Body of pancreas (tissue), 4 donors: ENCODE data around the gene GPRIN3. TPM values are rescaled to one million over a fixed set of nuclear protein-coding genes. Genes with fewer than 3 reads are reported as not detected.

Experiments used
- ATAC-seq: fragments of 150-250 bp; one replicate; pipeline ENCODE4 v1.9.1; 2016
- DNase-seq, 4 donors: peaks; one replicate each; pipeline ENCODE4 v3.0.0-alpha.2; 2019
- H3K27ac ChIP-seq, 4 donors: fragments of 200-600 bp; sonication (generic); 1 replicate in 3 of 4; 2 replicates in 1 of 4; pipeline versions ENCODE4 v1.5.1 to v1.6.1; 2016 to 2019; ENCODE audit warnings: mild to moderate bottlenecking in 1 of 4, mixed read lengths in 1 of 4, moderate library complexity in 1 of 4
- H3K27me3 ChIP-seq, 2 donors: fragments of 200-600 bp; sonication (generic); one replicate each; pipeline ENCODE4 v1.6.0; 2016; ENCODE audit warnings: mild to moderate bottlenecking in 1 of 2
- H3K36me3 ChIP-seq, 2 donors: fragments of 200-600 bp; sonication (generic); replicated peaks in 1 of 2; 2 replicates each; pipeline ENCODE4 v1.5.1; 2016; ENCODE audit warnings: low read depth in 2 of 2; ENCODE audit not compliant: insufficient read depth in 1 of 2
- H3K4me1 ChIP-seq: fragments of 200-600 bp; sonication (generic); one replicate; pipeline ENCODE4 v1.6.0; 2016
- H3K4me3 ChIP-seq, 2 donors: fragments of 200-600 bp; sonication (generic); 1 replicate in 1 of 2; 2 replicates in 1 of 2; pipeline ENCODE4 v1.5.1; 2016 to 2019
- H3K9me3 ChIP-seq, 3 donors: fragments of 200-600 bp; sonication (generic); 1 replicate in 2 of 3; 2 replicates in 1 of 3; pipeline ENCODE4 v1.5.1; 2016
- CTCF ChIP-seq, 7 experiments: fragments of 450-650 bp in 4 of 7; fragments of 200-600 bp in 3 of 7; sonication (generic) in 3 of 7; IDR thresholded peaks; one replicate each; pipeline ENCODE4 v1.5.1; 2016 to 2019; ENCODE audit warnings: antibody characterized with exemption in 7 of 7
- POLR2A ChIP-seq, 3 donors: fragments of 450-650 bp; IDR thresholded peaks; one replicate each; pipeline ENCODE4 v1.6.1; 2016; ENCODE audit warnings: antibody characterized with exemption in 3 of 3, mild to moderate bottlenecking in 2 of 3
- WGBS, 2 donors: methylation state at CpG; one replicate each; pipeline ENCODE4 v1.1.5; 2017; 5-methylcytosine and 5-hydroxymethylcytosine counted together
- intact Hi-C: fragments of 100-400 bp; cut with DNase I; formaldehyde crosslinking; loops from one replicate; pipeline ENCODE4 v1.15.1; 2023
- total RNA-seq, 2 donors: library from RNA; depleted of rRNA; stranded (reverse); fragments of >200 nt; gene quantifications; one replicate each; pipeline ENCODE4 v1.1.0, GENCODE V29; 2016

GPRIN3 gene
- total RNA-seq, 2 donors from 2014 or later, result 5.3 to 9.3 TPM

GRCh38 chr4:89222170-89222569 lies 85.4 kb downstream of the GPRIN3 start:
- Histone ChIP-seq H3K27me3 (no peaks in the 10 kb centered on the region), H3K9me3 (no peaks in the 10 kb centered on the region), H3K36me3 (no peaks in the 10 kb centered on the region), H3K27ac (no peak overlapping the region), H3K4me1 (peaks cover 14% of the 10 kb centered on the region), H3K4me3 (no peak overlapping the region)
- 49 to 54% methylated on average over 2 of the region's 2 CpGs for WGBS, 2 donors
- DNase-seq (no peak), ATAC-seq (no peak)
- intact Hi-C loops, result no loop called here
- TF ChIP-seq POLR2A (IDR thresholded peaks at IDR 0.05), result no peak
- no peak for TF ChIP-seq CTCF (IDR thresholded peaks at IDR 0.05)

DNA sequence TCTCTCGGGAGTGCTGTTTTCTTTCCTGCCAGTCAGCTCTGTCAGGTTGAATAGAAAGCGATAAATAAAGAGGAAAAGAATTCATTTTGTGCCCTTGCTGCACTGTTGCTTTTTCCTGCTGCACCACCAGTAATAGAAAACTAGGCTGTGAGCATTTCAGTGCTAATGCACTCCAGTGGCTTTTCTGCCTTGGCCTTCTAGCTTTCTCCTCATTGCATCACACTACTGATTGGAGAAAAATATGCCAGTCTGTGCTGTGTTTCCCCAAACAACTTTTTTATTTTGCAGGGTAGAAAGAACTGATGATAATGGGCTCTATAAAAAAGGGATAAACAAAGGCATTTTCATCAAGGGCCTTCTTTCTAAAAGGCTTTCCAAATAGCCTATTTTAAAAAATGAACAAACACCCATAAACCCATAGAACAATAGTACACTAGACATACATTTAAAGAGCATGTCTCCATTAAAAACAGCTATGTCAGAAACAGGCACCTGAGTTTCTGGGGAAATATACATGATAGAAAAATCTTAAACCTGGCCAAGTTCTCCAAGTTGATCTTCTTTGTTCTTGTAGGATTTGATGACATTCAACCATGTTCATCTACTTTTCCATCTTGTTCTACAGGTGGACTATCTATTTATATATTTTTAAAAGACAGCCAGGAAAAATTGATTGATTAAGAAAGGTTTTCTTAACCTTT lies 86.3 kb downstream of the GPRIN3 start:
- peaks cover 6% of the 10 kb centered on the region for H3K4me1 ChIP-seq
- intact Hi-C loops, result no loop called here
- H3K4me3 ChIP-seq, result no peak overlapping the region
- no peaks in the 10 kb centered on the region for H3K9me3 ChIP-seq
- 40 to 61% methylated on average over 2 of the region's 2 CpGs for WGBS, 2 donors
- no peaks in the 10 kb centered on the region for H3K36me3 ChIP-seq
- no peak for DNase-seq
- no peak for TF ChIP-seq POLR2A (IDR thresholded peaks at IDR 0.05)
- no peak for ATAC-seq
- H3K27me3 ChIP-seq, result no peaks in the 10 kb centered on the region
- no peak overlapping the region for H3K27ac ChIP-seq

DNA sequence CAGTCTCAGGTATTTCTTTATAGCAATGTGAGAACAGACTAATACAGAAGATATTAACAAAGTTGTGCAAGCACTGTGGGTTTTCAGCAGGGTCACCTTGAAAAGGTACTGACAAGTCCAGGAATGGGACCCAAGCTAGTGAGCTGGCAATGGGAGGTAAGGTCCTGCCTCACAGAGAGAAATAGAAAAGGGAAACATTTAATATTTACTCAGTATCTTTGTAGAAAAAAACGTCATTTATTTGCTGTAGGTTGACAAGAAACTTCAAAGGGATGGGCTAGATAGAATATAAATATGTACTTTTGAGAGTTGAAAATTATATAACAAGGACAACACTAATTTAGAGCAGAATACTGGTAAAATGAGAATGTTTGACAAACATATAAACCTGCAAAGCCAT lies 89.0 kb downstream of the GPRIN3 start:
- H3K27ac ChIP-seq, result no peak overlapping the region
- intact Hi-C loops, result loop anchor here (10.0 kb wide), 1 partner anchor 54 kb away; no protein-coding TSS in a partner anchor
- 27 to 28% methylated on average over 1 of the region's 1 CpG for WGBS, 2 donors
- no peaks in the 10 kb centered on the region for H3K9me3 ChIP-seq
- peaks cover 6% of the 10 kb centered on the region for H3K4me1 ChIP-seq
- TF ChIP-seq POLR2A (IDR thresholded peaks at IDR 0.05) (no peak), CTCF (IDR thresholded peaks at IDR 0.05) (no peak)
- no peaks in the 10 kb centered on the region for H3K36me3 ChIP-seq
- H3K4me3 ChIP-seq, result no peak overlapping the region
- ATAC-seq, result peak; percentile 30
- no peak for DNase-seq
- H3K27me3 ChIP-seq, result no peaks in the 10 kb centered on the region

GRCh38 chr4:89217604-89218003 lies 90.0 kb downstream of the GPRIN3 start:
- Histone ChIP-seq H3K36me3 (no peaks in the 10 kb centered on the region), H3K27ac (no peak overlapping the region), H3K4me3 (no peak overlapping the region), H3K27me3 (no peaks in the 10 kb centered on the region), H3K4me1 (peaks cover 12% of the 10 kb centered on the region), H3K9me3 (no peaks in the 10 kb centered on the region)
- ATAC-seq (no peak), DNase-seq (no peak)
- TF ChIP-seq POLR2A (IDR thresholded peaks at IDR 0.05) (no peak), CTCF (IDR thresholded peaks at IDR 0.05) (no peak)
- intact Hi-C loops, result loop anchor here (10.0 kb wide), 1 partner anchor 53 kb away; no protein-coding TSS in a partner anchor
- WGBS, 2 donors, result 88 to 97% methylated on average over 1 of the region's 1 CpG

DNA sequence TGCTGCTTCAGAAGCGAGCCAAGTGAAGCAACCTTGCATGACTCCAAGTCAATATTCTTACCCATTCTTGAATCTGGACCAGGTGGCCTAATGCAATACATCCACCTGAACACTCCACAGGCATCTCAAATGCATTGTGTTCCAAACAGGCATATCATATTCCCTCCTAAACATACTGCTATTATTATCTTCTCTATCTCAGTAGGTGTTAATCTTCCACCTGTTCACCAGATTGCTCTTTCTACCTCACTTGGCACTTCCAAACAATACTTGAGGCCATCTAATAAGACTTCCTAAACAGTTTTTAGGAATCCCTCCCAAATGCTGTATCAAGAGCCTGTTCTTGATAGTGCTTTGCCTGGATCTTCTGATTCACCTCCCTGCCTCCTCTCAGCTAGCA lies 90.7 kb downstream of the GPRIN3 start:
- no peak for ATAC-seq
- Histone ChIP-seq H3K36me3 (no peaks in the 10 kb centered on the region), H3K9me3 (no peaks in the 10 kb centered on the region), H3K27ac (no peak overlapping the region), H3K4me1 (peaks cover 12% of the 10 kb centered on the region), H3K4me3 (no peak overlapping the region), H3K27me3 (no peaks in the 10 kb centered on the region)
- TF ChIP-seq CTCF (IDR thresholded peaks at IDR 0.05) (no peak), POLR2A (IDR thresholded peaks at IDR 0.05) (no peak)
- 90 to 100% methylated on average over 1 of the region's 1 CpG for WGBS, 2 donors
- intact Hi-C loops, result loop anchor here (10.0 kb wide), 1 partner anchor 52 kb away; no protein-coding TSS in a partner anchor
- DNase-seq, result no peak
